Osteocyte (in vitro differentiated cells): ENCODE measurements around the gene APOM. TPM values are rescaled to one million over a fixed set of nuclear protein-coding genes. Genes with fewer than 3 reads are reported as not detected.
A peak's percentile ranks its signal among the peaks of the same experiment; 100 is the strongest.

Experiments used
- DNase-seq: peaks from one replicate; pipeline ENCODE4 v3.0.0; 2021; ENCODE audit warnings: mixed read lengths; ENCODE audit not compliant: unreplicated experiment; ENCODE audit errors: extremely low spot score
- H3K27ac Mint-ChIP-seq: one replicate; pipeline ENCODE4 v1.8.0; 2021; ENCODE audit warnings: mild to moderate bottlenecking, mixed read lengths; ENCODE audit not compliant: unreplicated experiment
- H3K27me3 Mint-ChIP-seq: one replicate; pipeline ENCODE4 v1.8.0; 2021; ENCODE audit warnings: mixed read lengths; ENCODE audit not compliant: unreplicated experiment
- H3K36me3 Mint-ChIP-seq: one replicate; pipeline ENCODE4 v1.8.0; 2021; ENCODE audit warnings: mixed read lengths; ENCODE audit not compliant: unreplicated experiment
- H3K4me1 Mint-ChIP-seq: one replicate; pipeline ENCODE4 v1.8.0; 2021; ENCODE audit warnings: mixed read lengths; ENCODE audit not compliant: unreplicated experiment
- H3K4me3 Mint-ChIP-seq: one replicate; pipeline ENCODE4 v1.8.0; 2021; ENCODE audit warnings: mild to moderate bottlenecking, moderate library complexity, mixed read lengths; ENCODE audit not compliant: unreplicated experiment
- H3K9me3 Mint-ChIP-seq: one replicate; pipeline ENCODE4 v1.8.0; 2021; ENCODE audit warnings: mixed read lengths; ENCODE audit not compliant: unreplicated experiment
- total RNA-seq: library from RNA; stranded (reverse); gene quantifications from 2 replicates; pipeline ENCODE4 v1.2.1, GENCODE V29; 2021
- TF ChIP-seq, protein P1 (sequence below): fragments of 200-600 bp; sonication (generic); IDR thresholded peaks from 2 replicates; pipeline ENCODE4 v1.5.0; 2021; ENCODE audit warnings: antibody characterized with exemption, mild to moderate bottlenecking, moderate library complexity

The APOM gene
- total RNA-seq, 1 donor from 2014 or later: 4.0 TPM

- TF ChIP-seq, protein P1, sequence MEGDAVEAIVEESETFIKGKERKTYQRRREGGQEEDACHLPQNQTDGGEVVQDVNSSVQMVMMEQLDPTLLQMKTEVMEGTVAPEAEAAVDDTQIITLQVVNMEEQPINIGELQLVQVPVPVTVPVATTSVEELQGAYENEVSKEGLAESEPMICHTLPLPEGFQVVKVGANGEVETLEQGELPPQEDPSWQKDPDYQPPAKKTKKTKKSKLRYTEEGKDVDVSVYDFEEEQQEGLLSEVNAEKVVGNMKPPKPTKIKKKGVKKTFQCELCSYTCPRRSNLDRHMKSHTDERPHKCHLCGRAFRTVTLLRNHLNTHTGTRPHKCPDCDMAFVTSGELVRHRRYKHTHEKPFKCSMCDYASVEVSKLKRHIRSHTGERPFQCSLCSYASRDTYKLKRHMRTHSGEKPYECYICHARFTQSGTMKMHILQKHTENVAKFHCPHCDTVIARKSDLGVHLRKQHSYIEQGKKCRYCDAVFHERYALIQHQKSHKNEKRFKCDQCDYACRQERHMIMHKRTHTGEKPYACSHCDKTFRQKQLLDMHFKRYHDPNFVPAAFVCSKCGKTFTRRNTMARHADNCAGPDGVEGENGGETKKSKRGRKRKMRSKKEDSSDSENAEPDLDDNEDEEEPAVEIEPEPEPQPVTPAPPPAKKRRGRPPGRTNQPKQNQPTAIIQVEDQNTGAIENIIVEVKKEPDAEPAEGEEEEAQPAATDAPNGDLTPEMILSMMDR: no peak
- DNase-seq: no peak
- Mint-ChIP-seq H3K4me3 (peak overlapping the region; percentile 95), H3K27ac (peak overlapping the region; percentile 96), H3K27me3 (no peaks in the 10 kb centered on the region), H3K9me3 (no peaks in the 10 kb centered on the region), H3K4me1 (peaks cover 56% of the 10 kb centered on the region), H3K36me3 (peaks cover 23% of the 10 kb centered on the region)
These were observed 8.5 kb downstream of the APOM start for GRCh38 chr6:31663961-31664789.

- Mint-ChIP-seq H3K27me3 (no peaks in the 10 kb centered on the region), H3K27ac (peak within 1 kb of the TSS; percentile 96), H3K9me3 (no peaks in the 10 kb centered on the region), H3K4me1 (peaks cover 48% of the 10 kb centered on the region), H3K36me3 (peaks cover 28% of the 10 kb centered on the region), H3K4me3 (peak within 1 kb of the TSS; percentile 95)
- TF ChIP-seq, protein P1: no peak
- DNase-seq: peak; percentile 93
These were observed 9.3 kb downstream of the APOM start, which contains the start of gene GPANK1 for GRCh38 chr6:31664790-31665500. GPANK1 (minus strand) TSS chr6:31664997; CDS start chr6:31664478, 519 bp downstream.

DNA sequence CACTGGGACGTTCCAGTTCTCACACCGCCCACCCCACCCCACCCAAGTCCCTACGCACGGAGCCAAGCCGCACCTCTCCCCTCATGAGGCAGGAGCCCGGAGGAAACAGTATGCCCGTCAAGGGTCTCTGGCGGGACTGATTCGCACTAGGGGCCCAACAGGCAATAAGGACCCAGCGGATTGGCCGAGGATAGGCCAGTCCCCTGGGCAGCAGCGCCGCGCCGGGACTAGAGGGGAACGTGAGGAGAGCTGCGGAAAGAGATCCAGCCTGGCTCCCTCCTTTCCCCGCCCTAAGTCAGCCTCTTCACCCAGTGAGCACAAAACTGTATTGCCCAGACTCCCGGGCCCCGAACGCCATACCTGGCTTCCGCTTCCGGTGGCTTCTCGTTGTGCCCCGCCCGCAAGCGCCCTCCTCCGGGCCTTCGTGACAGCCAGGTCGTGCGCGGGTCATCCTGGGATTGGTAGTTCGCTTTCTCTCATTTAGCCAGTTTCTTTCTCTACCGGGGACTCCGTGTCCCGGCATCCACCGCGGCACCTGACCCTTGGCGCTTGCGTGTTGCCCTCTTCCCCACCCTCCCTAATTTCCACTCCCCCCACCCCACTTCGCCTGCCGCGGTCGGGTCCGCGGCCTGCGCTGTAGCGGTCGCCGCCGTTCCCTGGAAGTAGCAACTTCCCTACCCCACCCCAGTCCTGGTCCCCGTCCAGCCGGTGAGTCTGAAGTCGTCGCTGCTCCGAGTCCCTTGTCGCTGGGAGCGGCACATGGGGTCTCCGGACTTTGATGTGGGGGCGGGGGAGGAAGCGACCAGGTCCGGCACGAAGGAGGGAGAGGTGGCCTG lies 10.0 kb downstream of the APOM start, which contains the start of gene CSNK2B:
Gene CSNK2B (plus strand): TSS at position 580 of the 836 bp plus-strand sequence. CDS start 752 bp downstream, outside the sequence.
- H3K27ac Mint-ChIP-seq: peak within 1 kb of the TSS; percentile 96
- DNase-seq: peak; percentile 98
- H3K36me3 Mint-ChIP-seq: peaks cover 32% of the 10 kb centered on the region
- H3K4me3 Mint-ChIP-seq: peak within 1 kb of the TSS; percentile 95
- H3K27me3 Mint-ChIP-seq: no peaks in the 10 kb centered on the region
- H3K9me3 Mint-ChIP-seq: no peaks in the 10 kb centered on the region
- peaks cover 44% of the 10 kb centered on the region for H3K4me1 Mint-ChIP-seq
- TF ChIP-seq, protein P1: no peak

- Mint-ChIP-seq H3K27me3 (no peaks in the 10 kb centered on the region), H3K4me3 (peak overlapping the region; percentile 95), H3K36me3 (peaks cover 36% of the 10 kb centered on the region), H3K4me1 (peaks cover 38% of the 10 kb centered on the region), H3K9me3 (no peaks in the 10 kb centered on the region), H3K27ac (peak overlapping the region; percentile 96)
- TF ChIP-seq, protein P1: no peak
- DNase-seq: no peak
These were observed 10.8 kb downstream of the APOM start for GRCh38 chr6:31666337-31666965.
